Measurements from ENCODE around the gene BCR.

Gene BCR

DNA sequence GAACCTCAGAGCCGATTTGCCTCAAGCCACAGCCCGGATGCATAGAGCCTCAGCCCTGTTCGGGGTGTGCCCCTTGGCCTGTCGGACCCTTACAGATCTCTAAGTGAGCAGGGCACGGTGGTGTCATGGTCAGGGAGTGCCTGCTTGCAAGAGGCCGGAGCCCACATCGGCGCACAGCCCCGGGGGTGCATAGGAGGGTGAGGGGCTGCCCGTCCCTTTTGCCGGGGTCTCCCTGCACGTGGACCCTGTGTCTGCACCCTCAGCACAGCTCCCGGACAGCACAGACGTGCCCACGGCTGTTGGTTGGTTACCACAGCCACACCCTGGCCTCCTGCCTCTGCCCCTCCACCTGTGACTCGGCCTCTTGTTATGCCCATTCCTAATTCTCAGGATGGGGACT is 28.5 kb upstream of the BCR start:
- peak; percentile 29 for DNase-seq

- DNase-seq, result no peak
Observed at GRCh38 chr22:23152238-23153114, 27.8 kb upstream of the BCR start.

- DNase-seq, result no peak
Observed at GRCh38 chr22:23153994-23154393, 26.3 kb upstream of the BCR start.

DNA sequence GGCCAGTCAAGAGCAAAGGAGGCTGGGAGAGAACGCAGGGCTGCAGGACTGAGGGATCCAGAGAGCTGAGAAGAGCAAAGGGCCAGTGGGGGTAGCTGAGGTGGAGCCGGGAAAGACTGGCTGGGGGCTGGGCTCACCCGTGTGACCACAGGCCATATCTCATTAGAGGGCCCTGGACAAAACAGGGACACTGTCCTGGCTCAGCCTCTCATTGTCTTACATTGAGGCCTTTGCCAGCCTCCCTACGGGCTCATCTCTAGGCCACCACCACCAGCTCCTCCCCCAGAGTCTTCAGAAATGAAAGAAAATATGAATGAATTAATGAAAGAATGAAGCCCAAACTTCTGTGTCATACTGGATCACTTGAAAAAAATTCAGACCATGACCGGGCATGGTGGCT is 25.8 kb upstream of the BCR start:
- no peak for DNase-seq

DNA sequence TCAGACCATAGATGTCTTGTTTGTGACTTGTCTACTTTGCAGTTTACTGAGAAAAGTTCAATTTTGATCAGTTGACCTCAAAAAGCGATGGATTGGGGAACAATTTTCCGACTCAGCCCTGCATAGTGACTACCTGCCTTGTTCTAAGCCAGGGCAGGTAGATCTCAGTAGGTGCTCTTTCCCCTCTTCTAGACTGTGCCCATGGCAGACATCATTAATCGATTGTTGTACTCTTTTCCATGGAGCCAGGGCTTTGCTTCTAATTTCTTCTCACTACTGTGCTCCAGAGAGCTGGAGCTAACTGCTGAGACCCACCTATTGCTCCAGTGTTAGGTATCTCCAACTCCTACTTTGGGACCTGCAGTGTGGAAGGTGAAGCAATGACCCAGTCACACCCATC is 25.2 kb upstream of the BCR start:
- no peak for DNase-seq

DNA sequence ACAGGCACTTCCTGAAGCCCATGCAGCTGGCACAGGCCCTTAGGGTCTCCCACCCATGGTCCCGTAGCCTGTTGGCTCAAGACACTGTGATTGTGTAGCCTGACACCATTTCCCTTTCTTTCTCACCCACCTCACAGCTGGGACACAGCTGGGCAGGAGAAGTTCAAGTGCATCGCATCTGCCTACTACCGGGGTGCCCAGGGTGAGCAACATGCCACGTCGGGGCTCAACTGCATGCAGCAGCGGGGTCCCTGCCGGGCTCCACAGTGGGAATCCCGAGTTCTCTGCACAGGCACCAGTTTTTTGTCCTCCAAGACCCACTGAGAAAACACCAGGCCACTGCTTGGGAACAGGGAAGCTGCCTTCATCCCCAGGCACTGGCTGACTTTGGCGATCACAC is 24.5 kb upstream of the BCR start:
- DNase-seq, result no peak

GRCh38 chr22:23156286-23156685 is 24.0 kb upstream of the BCR start:
- DNase-seq, result no peak

DNA sequence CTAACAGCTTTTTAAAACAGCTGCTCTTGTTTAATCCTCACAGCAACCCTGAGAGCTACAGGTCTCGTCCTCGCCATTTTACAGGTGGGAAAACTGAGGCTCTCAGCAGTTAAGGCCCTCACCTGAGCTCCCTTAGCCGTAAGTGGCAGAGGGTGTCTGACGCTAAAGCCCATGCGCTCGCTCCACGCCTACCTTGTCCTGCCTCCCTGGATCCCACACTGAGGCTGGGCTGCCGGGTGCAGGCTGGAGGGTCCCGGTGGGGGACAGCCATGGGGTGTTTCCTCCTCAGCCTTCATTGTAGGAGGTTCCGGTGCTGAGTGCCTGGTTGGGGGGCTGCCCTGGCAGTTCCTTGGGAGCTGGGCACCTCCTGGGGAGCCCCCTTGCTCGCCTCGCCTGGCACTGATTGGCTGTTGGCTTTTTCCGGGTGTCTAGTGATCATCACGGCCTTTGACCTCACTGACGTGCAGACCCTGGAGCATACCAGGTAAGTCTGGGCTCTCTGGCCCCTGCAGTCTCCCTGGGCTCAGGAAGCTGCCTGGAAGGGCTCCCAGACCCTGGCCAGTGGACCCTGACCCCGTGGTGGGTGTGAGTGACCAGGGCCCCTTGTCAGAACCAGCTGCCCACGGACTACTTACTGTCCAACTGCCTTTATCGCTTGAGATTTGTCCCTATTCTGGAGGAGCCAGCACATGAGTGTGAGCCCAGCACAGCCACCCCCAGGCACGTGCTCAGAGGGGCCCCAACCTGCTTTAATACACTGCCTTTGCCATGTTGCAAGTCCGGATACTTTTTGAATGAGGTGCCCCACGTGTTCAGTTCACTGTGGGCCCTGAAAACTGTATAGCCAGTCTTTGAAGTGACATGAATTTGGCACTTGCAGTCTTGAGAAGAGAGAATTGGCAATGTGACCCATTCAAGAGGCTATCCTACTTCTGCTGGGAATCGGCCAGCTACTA is 22.5 kb upstream of the BCR start:
- DNase-seq, result no peak

GRCh38 chr22:23158516-23159290 is 21.6 kb upstream of the BCR start:
- DNase-seq, result no peak

- DNase-seq, result no peak
Observed at GRCh38 chr22:23159291-23159630, 21.0 kb upstream of the BCR start.

DNA sequence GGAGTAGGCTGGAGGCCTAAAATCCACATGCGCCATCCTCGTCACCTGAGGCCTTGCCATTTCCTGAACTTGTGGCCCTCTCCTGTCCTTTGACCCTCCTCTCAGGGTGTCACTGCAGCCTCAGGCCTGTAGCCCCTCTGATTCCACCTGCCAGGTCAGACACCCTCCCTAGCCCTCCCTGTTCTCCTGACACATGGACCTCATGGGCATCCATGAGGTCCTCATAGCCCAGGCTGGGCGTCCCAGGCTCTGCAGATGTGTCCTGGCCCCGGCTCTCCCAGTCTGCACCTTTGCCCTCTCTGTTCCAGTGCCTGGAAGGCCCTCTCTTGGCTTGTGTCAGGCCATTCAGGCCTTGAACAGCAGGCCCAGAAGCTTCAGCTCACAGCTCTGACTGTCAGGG is 19.3 kb upstream of the BCR start:
- no peak for DNase-seq

- no peak for DNase-seq
Observed at GRCh38 chr22:23161574-23161973, 18.7 kb upstream of the BCR start.

DNA sequence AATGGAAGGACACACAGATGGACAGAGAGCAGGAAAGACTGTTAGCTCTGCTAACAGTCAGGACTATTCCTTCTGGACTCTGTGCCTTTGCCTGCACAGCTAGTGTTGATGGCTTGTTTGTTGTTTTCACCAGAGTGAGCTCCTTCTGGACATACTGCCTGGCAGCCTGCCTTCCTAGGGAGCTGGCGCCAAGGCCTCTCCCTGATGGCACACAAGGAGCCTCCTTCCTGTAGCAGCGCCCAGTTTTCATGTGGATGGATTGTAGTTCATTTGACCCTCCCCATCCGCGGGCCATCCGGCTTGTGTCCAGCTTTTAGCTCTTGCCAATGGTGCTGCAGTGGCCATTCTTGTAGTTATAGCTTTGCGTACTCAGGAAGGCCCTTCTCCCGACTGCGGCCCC is 16.6 kb upstream of the BCR start:
- no peak for DNase-seq

DNA sequence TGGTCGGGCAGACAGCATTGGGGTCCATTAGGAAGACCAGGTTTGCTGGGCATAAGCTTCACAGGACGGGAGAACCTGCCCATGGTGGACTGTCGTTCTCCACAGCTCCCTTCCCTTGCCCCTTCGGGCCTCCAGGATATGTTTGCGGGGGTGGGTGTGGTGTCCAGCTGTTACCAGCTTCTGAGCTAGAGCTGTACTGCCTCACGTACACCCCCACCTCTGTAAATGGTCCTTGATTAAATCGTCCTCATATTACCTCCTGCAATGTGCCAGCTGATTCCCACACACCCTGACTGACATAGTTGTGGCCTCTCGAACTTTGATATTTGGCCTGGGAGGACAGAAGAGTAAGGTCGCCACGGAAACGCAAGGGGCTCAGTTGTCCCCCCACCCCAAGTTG is 16.2 kb upstream of the BCR start:
- no peak for DNase-seq

GRCh38 chr22:23166042-23166831 is 14.1 kb upstream of the BCR start:
- no peak for DNase-seq

DNA sequence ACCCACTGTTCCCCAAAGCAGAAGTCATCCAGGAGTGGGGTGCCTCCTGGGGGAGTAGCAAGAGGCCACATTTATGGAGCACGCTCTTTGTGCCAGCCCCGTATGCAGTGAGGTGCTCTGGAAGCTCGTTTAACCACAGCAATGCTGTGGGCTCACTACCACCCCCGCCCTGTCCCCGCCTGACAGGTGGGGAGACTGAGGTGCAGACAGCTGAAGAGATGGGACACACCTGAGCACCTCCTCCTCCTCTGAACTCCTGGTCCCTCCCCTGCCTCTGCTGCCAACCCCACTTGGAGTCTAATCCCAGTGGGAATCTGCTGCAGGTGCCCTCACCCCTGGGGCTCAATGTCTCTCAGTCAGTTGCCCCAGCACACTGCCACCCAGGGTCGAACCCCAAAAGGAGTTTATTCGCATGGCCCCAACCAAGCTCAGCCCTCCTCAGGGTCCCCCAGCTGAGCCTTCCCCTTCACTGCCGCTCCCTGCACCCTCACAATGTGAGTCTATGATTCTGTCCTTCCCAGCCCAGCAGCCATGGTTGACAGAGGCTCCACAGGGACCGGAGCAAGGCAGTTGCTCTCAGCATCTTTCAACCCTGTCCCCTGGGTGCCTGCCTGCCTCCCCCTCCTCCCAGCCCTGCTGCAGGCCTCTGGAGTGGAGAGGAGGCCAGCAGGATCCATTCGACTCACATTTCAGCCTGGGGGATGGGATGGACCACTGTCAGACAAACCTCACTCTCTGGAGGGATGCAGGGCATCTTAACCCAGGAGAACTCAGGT is 13.3 kb upstream of the BCR start:
- DNase-seq, result no peak

DNA sequence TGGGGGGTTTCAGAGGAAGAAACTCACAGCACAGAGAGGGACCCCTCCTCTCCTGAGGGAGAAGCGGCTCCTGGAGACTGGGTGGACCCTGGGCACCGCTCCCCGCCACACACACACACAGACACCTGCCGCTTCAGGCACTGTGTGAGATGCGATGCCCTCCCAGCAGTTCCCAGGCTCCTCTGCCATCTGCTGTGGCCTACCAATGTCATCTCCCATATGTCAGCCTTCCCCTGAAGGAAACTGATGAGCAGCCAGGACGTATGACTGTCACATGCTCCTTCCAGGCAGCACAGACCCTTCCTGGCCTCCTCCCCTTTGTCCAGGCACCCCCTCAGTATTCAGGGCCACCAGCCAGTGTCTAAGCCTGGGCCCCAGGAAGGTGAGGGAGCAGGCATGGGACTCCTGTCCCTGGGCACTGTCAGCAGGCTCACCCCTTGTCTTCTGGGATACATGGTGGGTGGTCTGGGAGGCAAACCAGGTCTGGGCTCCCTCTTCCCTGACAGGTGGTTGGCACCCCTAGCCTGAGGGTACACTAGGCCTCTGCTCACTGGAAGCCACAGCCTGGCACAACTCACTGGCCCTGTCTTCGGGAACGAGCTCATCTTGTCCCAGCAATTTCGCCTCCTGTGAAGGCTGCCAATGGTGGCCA is 11.8 kb upstream of the BCR start:
- DNase-seq, result no peak

- no peak for DNase-seq
Observed at GRCh38 chr22:23169043-23169406, 11.3 kb upstream of the BCR start.

GRCh38 chr22:23175817-23176644 is 4.3 kb upstream of the BCR start:
- DNase-seq, result no peak

DNA sequence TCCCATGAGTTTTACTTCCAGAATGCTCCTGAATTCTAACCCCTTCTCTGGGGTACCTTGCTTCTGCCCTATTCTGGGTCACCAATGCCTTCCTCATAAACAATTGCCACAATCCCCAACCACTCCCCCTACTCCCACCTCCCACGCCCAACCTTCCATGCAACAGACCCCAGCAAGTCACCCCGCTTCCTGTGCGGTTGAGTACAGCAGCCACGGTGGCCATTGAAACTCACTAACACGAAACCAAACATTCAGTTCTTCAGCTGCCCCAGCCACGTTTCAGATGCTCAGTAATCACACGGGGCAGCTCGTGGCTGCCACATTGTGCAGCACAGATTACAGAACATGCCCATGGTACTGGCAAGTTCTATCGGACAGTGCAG is 3.7 kb upstream of the BCR start:
- DNase-seq, result no peak

All from fibroblast of skin of back (primary cell).